Measurements from ENCODE around the gene NEURL3.
A peak's percentile ranks its signal among the peaks of the same experiment; 100 is the strongest.
"Not testable (repeated sequence)": the region's sequence is repeated elsewhere in the genome, so short reads cannot be mapped to it uniquely, and the experiment has no call there.

The NEURL3 gene

DNA sequence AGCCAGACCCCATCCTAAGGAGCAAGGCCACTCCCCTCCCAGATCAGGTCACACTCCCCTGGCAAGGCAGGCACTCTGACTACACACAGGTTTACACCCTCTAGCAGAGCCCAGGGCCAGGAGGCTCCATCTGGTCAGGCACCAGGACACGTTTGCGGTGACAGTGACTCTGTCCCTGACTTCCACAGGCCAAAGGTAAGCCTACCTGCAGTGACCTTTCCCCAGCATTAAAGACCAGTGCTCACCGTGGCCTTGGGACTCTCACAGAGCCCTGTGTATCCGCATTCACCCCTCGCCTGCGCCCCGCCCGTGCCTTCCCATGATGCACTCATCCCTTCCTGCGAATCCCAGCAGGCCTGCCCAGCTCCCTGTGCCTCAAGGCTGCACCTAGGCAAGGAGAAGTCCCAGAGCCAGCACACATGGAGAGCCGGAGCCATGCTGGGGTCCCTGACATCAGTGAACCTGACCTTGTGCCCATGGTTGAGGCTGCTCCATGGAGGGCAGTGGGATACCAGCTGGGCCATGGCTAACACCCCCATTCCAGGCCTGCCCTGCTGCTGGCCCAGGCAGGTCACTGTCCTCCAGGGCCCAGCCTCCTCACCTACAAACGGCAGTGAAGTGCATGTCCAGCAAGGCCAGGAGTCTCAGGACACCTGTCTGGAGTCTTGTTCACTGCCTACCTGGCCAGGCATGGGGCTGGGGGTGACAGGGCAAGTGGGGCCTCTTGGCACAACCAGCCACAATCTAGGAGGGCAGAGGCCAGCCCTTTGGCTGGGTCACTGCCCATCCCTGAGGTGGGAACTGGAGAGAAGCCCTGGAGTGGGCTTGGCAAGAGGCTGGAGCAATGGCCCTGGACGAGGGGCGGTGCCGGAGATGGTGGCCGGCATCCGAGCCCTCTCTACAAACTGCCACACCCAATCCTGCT, 3.0 kb downstream of the NEURL3 start:
- H3K9me3 ChIP-seq (replicated peaks in 1 of 11): no peaks in the 10 kb centered on the region
- H3K27me3 ChIP-seq: no peaks in the 10 kb centered on the region
- H3K4me1 ChIP-seq: peaks cover 29 to 53% (median 36%) of the 10 kb centered on the region in 10 experiments
- no peaks in the 10 kb centered on the region for H3K36me3 ChIP-seq
- no peak overlapping the region for H3K4me3 ChIP-seq
- peak overlapping the region; percentile 49 to 88 (median 67) for H3K4me2 ChIP-seq
- H3K27ac ChIP-seq: peak overlapping the region in 6 of 11 experiments; percentile 10 to 64 (median 36); a peak in 6 of 22 replicates
- peak overlapping the region in 8 of 11 experiments; percentile 2 to 67 (median 26); a peak in 6 of 22 replicates for H3K9ac ChIP-seq
- TF ChIP-seq Cebpa-rat (IDR thresholded peaks at IDR 0.05): no peak
- H4K20me1 ChIP-seq: no peaks in the 10 kb centered on the region

DNA sequence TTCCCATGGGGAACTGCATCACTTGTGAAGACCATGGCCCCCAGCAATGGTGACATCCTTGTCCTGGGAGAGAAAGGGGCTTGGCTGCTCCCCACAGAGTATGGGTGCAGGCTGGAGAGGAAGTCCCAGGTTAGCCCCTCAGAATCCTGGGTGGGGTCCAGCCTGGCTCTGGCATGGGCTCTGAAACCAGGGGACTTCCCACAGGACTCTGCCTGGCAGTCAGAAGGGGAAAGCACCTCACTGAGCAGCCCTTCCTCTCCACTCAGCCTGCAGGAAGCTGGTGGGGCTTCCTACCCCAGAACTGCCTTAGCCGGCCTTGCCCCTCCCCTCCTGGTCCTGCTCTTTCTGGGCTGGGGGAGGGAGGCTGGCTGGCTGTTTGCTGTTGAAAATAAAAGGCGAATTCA, 3.7 kb downstream of the NEURL3 start:
- Histone ChIP-seq H3K36me3 (no peaks in the 10 kb centered on the region), H3K9ac (peak overlapping the region in 8 of 11 experiments; percentile 2 to 67 (median 26); a peak in 6 of 22 replicates), H3K27ac (peak overlapping the region in 6 of 11 experiments; percentile 10 to 64 (median 36); a peak in 7 of 22 replicates), H3K9me3 (replicated peaks in 1 of 11) (no peaks in the 10 kb centered on the region), H4K20me1 (no peaks in the 10 kb centered on the region), H3K4me1 (peaks cover 29 to 53% (median 36%) of the 10 kb centered on the region in 10 experiments), H3K4me3 (no peak overlapping the region), H3K27me3 (no peaks in the 10 kb centered on the region), H3K4me2 (peak overlapping the region; percentile 49 to 88 (median 64))
- no peak for TF ChIP-seq Cebpa-rat (IDR thresholded peaks at IDR 0.05)

DNA sequence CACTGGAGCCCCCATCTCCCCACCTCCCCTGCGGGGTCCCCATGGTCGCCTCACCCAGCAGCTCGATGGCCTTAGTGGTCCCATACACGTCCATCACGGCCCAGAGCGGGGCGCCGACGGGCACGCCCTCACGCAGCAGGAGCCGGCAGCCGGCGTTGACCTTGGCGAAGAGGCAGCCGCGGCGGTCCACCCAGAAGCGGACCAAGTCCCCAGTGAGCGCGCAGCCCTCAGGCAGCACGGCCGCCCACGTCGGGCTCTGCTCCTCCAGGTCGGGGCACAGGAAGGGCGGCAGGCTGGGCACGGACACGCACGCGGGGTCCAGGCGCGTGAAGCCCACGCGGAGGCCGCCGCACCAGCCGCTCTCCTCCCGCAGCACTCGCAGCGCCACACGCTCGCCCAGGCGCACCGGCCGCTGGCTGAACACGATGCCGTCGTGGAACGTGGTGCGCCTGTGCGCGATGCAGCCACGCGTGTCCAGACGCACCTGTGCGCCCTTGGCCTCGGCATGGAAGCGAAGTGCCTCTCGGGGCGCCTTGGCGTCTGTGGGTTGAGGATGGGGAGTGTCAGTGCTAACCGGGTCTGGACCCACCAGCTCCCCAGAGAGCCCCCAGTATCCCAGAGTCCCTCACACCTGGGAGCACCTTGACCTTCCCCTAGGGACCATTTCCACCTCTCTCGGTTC, 4.6 kb downstream of the NEURL3 start:
- Histone ChIP-seq H3K9me3 (replicated peaks in 1 of 11) (peaks cover 0 to 9% (median 4%) of the 10 kb centered on the region in 11 experiments; a peak in 13 of 22 replicates), H4K20me1 (no peaks in the 10 kb centered on the region), H3K4me2 (peak overlapping the region in 1 of 11 experiments; percentile 88; a peak in 2 of 22 replicates), H3K9ac (no peak overlapping the region), H3K4me1 (peaks cover 29 to 47% (median 36%) of the 10 kb centered on the region in 10 experiments), H3K27me3 (no peaks in the 10 kb centered on the region), H3K27ac (no peak overlapping the region), H3K4me3 (no peak overlapping the region), H3K36me3 (no peaks in the 10 kb centered on the region)
- TF ChIP-seq Cebpa-rat (IDR thresholded peaks at IDR 0.05): no peak

DNA sequence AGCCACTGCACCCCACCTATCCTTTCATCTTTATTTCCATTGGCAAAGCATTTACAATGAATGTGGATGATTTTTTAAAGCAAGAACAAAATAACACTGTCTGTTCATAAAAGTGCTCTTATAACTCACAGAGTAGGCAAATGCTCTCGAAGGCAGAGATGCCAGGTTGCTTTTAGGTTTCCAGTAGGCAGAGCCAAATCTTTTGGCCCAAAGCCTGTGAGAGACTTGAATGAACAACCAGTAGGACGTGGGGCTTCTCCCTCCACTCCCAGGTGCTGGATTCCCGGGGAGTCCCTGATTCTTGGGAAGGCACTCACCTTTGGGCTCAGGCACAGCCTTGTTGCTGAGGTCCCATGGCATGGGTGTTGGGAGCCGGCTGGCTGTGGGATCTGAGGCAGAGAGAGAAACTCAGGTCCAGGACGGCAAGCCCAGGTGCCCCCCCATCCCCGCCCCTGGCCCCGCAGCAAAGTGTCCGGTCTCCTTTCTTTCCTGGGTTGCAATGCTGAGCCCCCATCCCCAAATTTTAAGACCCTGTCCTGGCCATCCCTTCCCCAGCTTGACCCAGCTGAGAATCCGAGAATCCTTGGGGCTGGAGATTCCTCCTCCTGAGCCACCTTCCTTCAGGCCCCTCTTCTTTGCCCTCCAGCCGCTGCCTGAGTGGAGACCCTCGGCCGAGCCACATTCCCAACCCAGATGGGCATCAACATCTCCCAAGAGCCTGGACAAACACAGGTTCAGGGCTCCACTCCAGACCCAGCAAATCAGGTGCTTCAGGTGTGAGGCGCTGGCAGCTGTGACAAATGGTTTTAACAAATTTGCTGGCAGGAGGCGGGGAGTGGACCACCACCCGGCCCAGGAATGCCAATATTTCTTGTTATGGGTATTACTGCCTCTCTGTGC, 5.8 kb downstream of the NEURL3 start:
- no peak overlapping the region for H3K4me2 ChIP-seq
- no peak overlapping the region for H3K4me3 ChIP-seq
- H3K4me1 ChIP-seq: peaks cover 29 to 44% (median 35%) of the 10 kb centered on the region in 10 experiments
- H3K27me3 ChIP-seq: no peaks in the 10 kb centered on the region
- no peaks in the 10 kb centered on the region for H3K36me3 ChIP-seq
- H3K9me3 ChIP-seq (replicated peaks in 1 of 11): peaks cover 8 to 21% (median 15%) of the 10 kb centered on the region in 11 experiments
- H3K9ac ChIP-seq: no peak overlapping the region
- no peak overlapping the region for H3K27ac ChIP-seq
- TF ChIP-seq Cebpa-rat (IDR thresholded peaks at IDR 0.05): no peak
- no peaks in the 10 kb centered on the region for H4K20me1 ChIP-seq

DNA sequence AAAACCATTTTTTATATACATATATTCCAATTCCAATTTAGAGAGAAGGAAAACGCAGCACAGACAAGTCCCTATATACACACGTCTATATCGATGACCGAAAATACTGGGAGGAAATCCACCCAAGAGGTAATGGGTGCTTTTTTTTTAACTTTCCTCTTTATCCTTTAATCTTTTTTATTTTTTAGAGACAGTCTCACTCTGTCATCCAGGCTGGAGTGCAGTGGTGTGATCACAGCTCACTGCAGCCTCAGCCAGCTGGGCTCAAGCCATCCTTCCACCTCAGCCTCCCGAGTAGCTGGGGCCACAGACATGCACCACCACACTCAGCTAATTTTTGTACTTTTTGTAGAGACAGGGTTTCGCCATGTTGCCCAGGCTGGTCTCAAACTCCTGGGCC, 6.5 kb downstream of the NEURL3 start:
- H3K27ac ChIP-seq, H3K27me3 ChIP-seq, H3K4me2 ChIP-seq, H3K4me3 ChIP-seq, H3K36me3 ChIP-seq, H4K20me1 ChIP-seq, H3K9ac ChIP-seq: not testable (repeated sequence)
- peaks cover 25 to 37% (median 30%) of the 10 kb centered on the region in 10 experiments for H3K4me1 ChIP-seq
- H3K9me3 ChIP-seq (replicated peaks in 1 of 11): peaks cover 14 to 28% (median 22%) of the 10 kb centered on the region in 11 experiments

DNA sequence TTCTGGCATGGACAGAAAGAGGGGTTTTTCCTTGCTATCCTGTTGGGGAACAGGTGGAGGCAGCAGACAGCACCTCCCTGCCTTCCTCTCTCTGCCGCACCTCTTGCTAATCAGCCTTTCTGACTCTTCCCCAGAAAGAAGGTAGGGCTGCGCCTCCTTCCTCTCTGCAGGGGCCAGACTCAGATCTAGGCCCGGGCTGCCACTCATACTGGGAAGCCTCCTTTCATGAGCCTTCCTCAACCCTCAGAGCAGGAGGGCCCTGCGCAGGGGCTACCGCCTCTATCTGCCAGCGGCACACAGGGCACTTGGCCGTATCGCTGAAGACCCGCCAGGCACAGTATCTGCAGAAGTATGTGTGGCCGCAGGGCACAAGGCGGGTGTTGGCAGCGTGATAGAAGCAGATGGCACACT, 7.1 kb downstream of the NEURL3 start:
- peaks cover 14 to 30% (median 22%) of the 10 kb centered on the region in 11 experiments for H3K9me3 ChIP-seq (replicated peaks in 1 of 11)
- H3K27ac ChIP-seq: no peak overlapping the region
- H3K36me3 ChIP-seq: no peaks in the 10 kb centered on the region
- no peaks in the 10 kb centered on the region for H3K27me3 ChIP-seq
- no peak for TF ChIP-seq Cebpa-rat (IDR thresholded peaks at IDR 0.05)
- H3K4me2 ChIP-seq: no peak overlapping the region
- H3K4me3 ChIP-seq: no peak overlapping the region
- H4K20me1 ChIP-seq: no peaks in the 10 kb centered on the region
- no peak overlapping the region; a peak in 1 of 22 replicates for H3K9ac ChIP-seq
- H3K4me1 ChIP-seq: peaks cover 19 to 31% (median 24%) of the 10 kb centered on the region in 10 experiments

DNA sequence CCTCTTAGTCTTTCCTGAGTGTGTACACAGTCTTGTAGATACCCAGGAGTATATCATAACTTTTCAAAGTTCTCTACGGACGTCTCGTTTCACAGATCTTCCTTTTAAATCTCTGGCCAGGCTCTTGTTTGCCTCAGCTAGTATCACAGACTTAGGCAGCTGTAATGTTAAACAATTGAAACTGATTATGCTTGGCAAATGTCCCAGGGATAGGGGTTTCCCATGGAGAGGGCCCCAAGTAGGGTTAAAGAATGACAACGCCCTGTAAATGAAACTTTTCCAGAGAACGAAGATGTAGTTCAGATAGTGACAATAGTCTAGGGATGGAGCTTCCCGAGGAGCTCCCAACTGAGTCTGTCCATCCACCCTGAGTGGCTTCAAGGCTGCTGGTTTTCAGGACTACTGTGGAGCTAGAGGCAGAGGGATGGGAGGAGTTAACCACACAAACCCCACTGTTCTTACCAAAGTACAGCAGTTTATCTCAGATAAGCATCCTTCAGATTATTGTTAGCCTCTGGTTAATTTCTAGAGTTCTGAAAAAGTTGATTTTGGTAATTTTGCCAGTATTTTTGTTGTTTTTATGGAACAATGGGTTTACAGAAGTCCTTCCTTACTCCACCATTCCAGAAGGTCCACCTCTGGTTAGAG, 9.1 kb downstream of the NEURL3 start:
- Histone ChIP-seq H3K27ac (no peak overlapping the region), H3K27me3 (no peaks in the 10 kb centered on the region), H3K9me3 (replicated peaks in 1 of 11) (peaks cover 14 to 30% (median 22%) of the 10 kb centered on the region in 11 experiments), H3K9ac (no peak overlapping the region), H3K4me2 (no peak overlapping the region), H4K20me1 (no peaks in the 10 kb centered on the region), H3K36me3 (no peaks in the 10 kb centered on the region), H3K4me3 (no peak overlapping the region), H3K4me1 (peaks cover 0 to 12% (median 4%) of the 10 kb centered on the region in 10 experiments; a peak in 14 of 20 replicates)
- TF ChIP-seq Cebpa-rat (IDR thresholded peaks at IDR 0.05): no peak

DNA sequence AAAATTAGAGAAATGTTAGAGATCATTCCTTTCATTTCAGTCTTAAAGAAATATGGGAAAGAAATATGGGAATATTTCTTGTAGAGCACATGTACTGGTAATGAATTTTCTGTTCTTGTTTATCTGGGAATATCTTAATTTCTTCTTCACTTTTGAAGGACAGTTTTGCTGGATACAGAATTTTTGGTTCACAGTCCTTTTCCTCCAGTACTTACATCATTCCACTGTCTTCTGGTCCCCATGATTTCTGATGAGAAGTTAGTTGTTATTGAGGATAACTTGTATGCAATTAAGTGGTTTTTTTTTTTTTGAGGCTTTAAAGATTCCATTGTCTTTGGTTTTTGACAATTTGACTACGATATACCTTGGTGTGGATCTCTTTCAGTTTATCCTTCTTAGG, 11.0 kb downstream of the NEURL3 start:
- no peak for TF ChIP-seq Cebpa-rat (IDR thresholded peaks at IDR 0.05)
- Histone ChIP-seq H3K27ac (no peak overlapping the region), H3K4me2 (no peak overlapping the region)

More for the DNA sequence above, 11.0 kb downstream of the NEURL3 start:
- Histone ChIP-seq H4K20me1 (no peaks in the 10 kb centered on the region), H3K4me3 (no peak overlapping the region), H3K9ac (no peak overlapping the region), H3K27me3 (no peaks in the 10 kb centered on the region), H3K4me1 (peaks cover 0 to 21% (median 7%) of the 10 kb centered on the region in 10 experiments; a peak in 7 of 20 replicates), H3K9me3 (replicated peaks in 1 of 11) (peaks cover 14 to 30% (median 23%) of the 10 kb centered on the region in 11 experiments), H3K36me3 (no peaks in the 10 kb centered on the region)
